HG02840 (cell line): ENCODE measurements around the gene CASP8AP2.
"Not testable (repeated sequence)": the region's sequence is repeated elsewhere in the genome, so short reads cannot be mapped to it uniquely, and the experiment has no call there.

Source experiments
- ATAC-seq: cut with Tn5 transposase; IDR thresholded peaks from one replicate; pipeline ENCODE4 v1.9.1; 2021; ENCODE audit warnings: mild to moderate bottlenecking, moderate library complexity, moderate number of reproducible peaks; ENCODE audit not compliant: unreplicated experiment, low FRiP score

The CASP8AP2 gene

DNA sequence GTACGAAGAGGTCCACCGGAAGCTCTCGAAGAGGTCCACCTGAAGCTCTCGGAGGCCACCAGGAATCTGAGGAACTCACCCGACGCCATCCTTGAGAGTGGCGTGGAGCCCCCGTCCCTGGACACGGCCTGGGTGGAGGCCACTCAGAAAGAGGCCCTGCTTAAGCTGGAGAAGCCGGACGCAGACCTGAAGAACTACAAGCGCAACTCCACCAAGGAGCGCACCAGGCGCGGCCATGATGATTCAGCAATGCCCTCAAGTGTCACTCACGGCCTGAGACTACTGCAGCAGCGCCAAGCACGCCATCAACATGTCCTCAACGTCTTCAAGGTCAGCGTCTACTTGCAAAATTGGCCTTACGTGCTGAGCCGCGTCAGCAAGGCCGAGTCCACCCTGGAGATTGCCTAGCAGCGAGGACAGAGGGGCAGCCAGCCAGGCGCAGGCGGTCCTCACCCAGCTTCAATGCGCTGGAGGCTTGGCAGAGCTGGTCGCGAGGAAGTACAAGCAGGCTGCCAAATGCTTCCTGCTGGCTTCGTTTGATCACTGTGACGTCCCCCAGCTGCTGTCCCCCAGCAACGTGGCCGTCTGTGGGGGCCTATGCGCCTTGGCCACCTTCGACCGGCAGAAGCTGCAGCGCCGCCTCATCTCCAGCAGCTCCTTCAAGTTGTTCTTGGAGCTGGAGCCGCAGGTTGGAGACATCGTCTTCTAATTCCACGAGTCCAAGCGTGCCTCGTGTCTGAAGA lies 56.9 kb downstream of the CASP8AP2 start:
- no peak for ATAC-seq

- ATAC-seq, result no peak
Observed at GRCh38 chr6:89887452-89888137, 57.9 kb downstream of the CASP8AP2 start.

DNA sequence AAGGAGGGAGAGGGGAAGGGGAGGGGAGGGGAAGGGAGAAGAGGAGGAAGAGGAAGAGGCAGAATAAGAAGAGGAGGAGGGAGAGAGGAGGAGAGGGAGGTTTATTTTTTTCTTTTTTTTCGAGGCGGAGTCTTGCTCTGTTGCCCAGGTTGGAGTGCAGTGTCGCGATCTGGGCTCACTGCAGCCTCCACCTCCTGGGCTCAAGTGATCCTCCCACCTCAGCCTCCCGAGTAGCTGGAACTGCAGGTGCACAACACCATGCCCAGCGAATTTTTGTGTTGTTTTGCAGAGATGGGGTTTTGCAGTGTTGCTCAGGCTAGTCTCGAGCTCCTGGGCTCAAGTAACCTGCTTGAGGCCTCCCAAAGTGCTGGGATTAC lies 58.4 kb downstream of the CASP8AP2 start:
- ATAC-seq, result no peak

DNA sequence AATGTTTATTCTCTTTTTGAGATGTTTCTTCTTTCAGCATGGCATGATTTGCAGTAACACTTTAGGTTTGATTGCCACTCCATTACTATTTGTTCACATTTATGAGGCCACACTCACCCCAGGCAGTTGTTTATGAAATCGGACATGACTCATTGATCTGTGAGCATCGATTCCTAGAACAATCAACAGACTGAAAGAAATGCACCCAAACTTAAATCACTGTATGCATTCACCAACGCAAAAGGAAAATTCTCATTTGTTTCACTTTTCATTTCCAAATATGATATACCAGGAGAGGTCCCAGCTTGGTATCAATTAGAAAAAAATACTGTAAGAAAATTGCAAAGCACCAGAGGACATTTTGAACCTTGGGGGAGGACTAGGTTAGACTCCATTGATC lies 59.2 kb downstream of the CASP8AP2 start:
- ATAC-seq, result no peak

DNA sequence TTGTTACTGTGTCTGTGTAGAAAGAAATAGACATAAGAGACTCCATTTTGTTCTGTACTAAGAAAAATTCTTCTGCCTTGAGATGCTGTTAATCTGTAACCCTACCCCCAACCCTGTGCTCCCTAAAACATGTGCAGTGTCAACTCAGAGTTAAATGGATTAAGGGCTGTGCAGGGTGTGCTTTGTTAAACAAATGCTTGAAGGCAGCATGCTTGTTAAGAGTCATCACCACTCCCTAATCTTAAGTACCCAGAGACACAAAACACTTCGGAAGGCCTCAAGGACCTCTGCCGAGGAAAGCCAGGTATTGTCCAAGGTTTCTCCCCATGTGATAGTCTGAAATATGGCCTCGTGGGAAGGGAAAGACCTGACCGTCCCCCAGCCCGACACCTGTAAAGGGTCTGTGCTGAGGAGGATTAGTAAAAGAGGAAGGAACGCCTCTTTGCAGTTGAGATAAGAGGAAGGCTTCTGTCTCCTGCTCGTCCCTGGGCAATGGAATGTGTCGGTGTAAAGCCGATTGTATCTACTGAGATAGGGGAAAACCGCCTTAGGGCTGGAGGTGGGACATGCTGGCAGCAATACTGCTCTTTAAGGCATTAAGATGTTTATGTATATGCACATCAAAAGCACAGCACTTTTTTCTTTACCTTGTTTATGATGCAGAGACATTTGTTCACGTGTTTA lies 61.3 kb downstream of the CASP8AP2 start:
- ATAC-seq, result not testable (repeated sequence)

DNA sequence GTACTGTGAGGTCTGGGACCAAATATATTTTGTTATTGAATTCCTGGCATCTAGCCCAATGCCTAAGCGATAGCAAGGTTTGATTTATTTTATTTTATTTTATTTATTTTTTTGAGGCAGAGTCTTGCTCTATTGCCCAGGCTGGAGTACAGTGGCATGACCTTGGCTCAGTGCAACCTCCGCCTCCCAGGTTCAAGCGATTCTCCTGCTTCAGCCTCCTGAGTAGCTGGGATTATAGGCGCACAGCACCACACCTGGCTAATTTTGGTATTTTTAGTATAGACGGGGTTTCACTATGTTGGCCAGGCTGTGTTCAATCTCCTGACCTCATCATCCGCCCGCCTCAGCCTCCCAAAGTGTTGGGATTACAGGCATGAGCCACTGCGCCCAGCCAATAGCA lies 62.9 kb downstream of the CASP8AP2 start:
- ATAC-seq, result not testable (repeated sequence)

- no peak for ATAC-seq
Observed at GRCh38 chr6:89894169-89894568, 64.5 kb downstream of the CASP8AP2 start, which contains the start of gene GJA10. Gene GJA10, plus strand, starts transcription at chr6:89894469. Its CDS starts 0 bp downstream, at chr6:89894469.

DNA sequence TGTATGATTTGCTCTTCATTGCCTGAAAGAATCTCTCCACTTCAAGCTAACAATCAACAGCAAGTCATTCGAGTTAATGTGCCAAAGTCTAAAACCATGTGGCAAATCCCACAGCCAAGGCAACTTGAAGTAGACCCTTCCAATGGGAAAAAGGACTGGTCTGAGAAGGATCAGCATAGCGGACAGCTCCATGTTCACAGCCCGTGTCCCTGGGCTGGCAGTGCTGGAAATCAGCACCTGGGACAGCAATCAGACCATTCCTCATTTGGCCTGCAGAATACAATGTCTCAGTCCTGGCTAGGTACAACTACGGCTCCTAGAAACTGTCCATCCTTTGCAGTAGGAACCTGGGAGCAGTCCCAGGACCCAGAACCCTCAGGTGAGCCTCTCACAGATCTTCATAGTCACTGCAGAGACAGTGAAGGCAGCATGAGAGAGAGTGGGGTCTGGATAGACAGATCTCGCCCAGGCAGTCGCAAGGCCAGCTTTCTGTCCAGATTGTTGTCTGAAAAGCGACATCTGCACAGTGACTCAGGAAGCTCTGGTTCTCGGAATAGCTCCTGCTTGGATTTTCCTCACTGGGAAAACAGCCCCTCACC lies 65.7 kb downstream of the CASP8AP2 start:
- ATAC-seq, result no peak

DNA sequence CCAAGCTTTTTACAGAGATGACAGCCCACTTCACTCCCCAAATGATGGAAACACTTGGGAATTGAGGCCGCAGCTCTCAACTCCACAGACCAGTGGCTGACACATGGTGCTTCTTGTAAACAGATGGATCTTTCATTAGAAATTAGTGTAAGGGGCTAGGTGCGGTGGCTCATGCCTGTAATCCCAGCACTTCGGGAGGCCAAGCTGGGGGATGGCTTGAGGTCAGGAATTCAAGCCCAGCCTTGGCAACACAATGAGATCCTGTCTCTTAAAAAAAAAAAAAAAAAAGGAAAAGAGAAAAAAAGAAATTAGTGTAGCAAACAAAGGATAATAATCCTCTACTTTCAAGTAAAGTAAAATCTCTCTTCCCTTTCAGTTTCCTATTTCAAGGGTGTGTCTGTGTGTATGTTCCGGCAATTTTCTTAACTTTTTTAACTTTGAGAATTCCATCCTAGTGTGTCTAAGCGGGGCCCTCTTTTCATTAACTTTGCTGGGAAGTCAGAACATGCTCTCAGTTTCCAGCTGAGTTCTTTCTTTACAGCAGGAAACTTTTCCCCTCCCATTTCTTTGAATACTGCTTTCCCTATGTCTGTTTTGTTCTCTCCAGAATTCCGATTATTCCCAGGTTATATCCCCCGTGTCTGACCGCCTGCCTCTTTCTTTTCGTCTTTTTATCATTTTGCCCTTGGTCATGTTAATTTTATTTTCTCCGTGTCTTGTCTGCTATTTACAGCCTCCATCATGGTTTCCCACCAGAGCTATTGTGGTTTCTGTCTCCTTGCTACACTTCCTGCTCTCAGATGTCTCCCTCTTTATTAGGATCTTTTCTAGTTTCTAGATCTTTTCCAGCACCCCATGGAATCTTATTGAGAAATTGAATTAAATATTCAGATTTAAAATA lies 80.6 kb downstream of the CASP8AP2 start:
- not testable (repeated sequence) for ATAC-seq

- ATAC-seq, result no peak
Observed at GRCh38 chr6:89910902-89911240, 81.2 kb downstream of the CASP8AP2 start.

DNA sequence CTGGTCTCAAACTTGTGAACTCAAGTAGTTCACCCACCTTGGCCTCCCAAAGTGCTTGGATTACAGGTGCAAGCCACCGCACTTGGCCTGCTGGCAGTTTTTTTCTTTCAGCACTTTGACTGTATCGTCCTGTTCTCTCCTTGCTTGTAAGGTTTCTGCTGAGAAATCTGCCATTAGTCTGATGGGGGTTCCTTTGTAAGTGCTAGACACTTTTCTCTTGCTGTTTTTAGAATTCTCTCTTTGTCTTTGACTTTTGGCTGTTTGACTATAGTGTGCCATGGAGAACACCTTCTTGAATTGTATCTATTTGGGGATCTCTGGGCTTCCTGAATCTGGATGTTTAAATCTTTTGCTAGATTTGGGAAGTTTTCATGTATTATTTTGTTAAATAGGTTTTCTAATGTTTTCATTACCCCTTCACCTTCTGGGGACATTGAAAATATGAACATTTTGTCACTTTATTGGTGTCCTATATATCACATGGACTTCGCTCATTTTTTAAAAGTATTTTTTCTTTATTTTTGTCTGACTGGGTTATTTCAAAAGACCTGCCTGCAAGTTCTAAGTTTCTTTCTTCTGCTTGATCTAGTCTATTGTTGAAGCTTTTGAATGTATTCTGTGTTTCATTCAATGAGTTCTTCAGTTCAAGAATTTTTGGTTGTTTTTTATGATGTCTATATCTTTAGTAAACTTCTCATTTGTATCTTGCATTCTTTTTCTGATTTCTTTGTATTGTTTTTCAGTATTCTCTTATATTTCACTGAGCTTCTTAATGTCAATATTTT lies 86.6 kb downstream of the CASP8AP2 start:
- no peak for ATAC-seq

DNA sequence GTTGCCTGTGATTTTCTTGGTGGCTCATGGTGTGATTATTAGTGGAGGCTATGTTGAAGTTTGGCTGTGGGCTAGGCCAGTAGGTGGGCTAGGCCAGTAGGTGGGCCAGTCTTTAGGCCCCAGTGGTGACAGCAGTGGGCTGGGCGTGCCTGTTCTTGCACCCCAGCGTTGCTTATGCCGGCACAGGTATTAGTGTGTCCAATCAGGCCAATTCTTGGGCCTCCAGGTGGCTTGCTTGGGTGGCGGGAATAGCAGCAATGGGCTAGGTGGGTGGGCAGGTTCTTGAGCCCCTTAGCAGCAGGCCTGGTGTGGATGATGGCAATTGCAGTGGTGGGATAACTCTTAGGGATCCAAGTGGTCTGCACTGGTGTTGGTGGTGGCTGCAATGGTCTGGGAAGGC lies 87.5 kb downstream of the CASP8AP2 start:
- ATAC-seq, result no peak

DNA sequence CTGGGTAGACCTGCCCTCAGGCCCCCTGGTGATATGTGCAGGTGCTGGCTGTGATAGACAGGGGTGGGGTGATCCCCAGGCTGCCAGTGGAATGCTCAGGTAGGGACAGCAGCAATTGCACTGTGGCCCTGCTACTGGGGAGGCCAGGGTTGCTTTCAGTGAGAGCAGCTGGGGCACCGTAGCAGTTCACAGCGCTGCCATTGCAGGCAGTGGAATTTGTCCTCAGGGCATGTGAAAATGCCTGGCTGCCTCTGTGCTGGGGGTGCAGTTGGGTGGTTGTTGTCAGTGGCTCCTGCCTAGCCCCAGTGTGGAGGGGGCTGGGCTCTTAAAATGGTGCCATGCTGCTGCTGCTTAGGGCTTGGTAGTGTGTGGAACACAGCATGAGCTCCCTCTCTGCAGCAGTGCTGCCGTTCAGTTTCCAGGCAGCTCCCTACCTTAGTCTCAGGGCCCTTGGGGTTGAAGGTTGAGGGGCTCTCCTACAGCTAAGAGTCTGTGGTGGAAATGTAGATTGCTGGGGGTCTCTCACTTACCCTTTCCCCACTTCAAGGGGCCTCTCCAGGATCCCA lies 88.2 kb downstream of the CASP8AP2 start:
- ATAC-seq, result no peak
